Stimulated activated CD8-positive, alpha-beta memory T cell treated with anti-CD3 and anti-CD28 coated beads, Interleukin-2, amount 100 ng/mL, for 1 hour (primary cell): Measurements from ENCODE around the gene HECTD1.
"Not testable (repeated sequence)": the region's sequence is repeated elsewhere in the genome, so short reads cannot be mapped to it uniquely, and the experiment has no call there.

Experiments
- DNase-seq, 2 donors: peaks; one replicate each; pipeline ENCODE4 v3.0.0-alpha.2; 2020; ENCODE audit warnings: low read depth in 2 of 2

The HECTD1 gene

DNA sequence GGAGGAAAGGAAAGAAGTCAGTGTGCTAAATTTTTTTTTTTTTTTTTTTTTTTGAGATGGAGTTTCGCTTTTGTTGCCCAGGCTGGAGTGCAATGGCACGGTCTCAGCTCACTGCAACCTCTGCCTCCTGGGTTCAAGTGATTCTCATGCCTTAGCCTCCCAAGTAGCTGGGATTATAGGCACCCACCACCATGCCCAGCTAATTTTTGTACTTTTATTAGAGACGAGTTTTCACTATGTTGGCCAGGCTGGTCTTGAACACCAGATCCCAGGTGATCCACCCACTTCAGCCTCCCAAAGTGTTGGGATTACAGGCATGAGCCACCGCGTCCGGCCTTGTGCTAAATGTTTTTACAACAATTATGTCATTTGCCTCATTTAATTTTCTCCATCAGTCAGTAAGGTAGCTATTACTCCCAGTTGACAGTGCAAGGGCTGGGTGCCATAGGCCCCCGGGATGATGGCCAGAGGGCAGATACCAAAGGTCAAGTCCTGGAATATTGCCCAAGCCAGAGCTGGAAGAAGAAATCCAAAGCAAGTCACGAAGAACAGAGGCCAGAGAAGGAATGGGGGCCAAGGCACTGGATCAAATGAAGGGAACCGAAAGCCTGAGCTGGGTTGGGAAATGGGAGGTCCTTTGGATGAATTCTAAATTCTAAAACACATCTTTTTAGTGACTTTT lies 154.5 kb downstream of the HECTD1 start:
- not testable (repeated sequence) for DNase-seq

DNA sequence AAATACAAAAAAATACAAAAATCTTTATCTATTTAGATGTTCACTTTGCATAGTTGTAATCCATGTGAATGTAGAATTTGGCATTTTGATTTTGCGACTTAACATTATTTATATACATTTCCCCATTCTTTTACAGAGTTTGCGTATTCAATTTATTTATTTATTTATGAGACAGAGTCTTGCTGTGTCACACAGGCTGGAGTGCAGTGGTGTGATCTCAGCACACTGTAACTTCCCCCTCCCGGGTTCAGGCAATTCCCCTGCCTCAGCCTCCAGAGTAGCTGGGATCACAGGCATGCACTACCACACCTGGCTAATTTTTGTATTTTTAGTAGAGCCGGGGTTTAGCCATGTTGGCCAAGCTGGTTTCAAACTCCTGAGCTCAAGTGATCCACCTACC lies 156.1 kb downstream of the HECTD1 start:
- no peak for DNase-seq

DNA sequence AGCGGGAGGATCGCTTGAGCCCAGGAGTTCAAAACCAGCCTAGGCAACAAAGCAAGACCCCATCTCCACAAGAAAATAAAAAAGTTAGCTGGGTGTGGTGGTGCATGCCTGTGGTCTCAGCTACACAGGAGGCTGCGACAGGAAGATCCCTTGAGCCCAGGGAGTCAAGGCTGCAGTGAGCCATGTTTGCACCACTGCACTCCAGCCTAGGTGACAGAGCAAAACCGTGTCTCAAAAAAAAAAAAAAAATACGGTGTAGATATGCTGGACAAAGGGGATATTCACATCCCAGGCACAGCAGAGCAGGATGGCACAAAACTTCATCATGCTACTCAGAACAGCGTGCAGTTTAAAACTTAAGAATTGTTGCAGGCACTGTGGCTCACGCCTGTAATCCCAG lies 156.6 kb downstream of the HECTD1 start:
- no peak for DNase-seq
